Neuron (in vitro differentiated cells): ENCODE measurements around the gene UBL7.
A peak's percentile ranks its signal among the peaks of the same experiment; 100 is the strongest.

Source experiments
- H2AFZ ChIP-seq: one replicate; pipeline ENCODE4 v1.6.1; 2013; ENCODE audit warnings: low read depth, mild to moderate bottlenecking, inconsistent platforms, low read length, moderate library complexity
- H3K27me3 ChIP-seq: one replicate; pipeline ENCODE4 v1.6.1; 2013; ENCODE audit warnings: low read length; ENCODE audit not compliant: insufficient read depth
- H3K36me3 ChIP-seq: one replicate; pipeline ENCODE4 v1.6.1; 2013; ENCODE audit warnings: low read length; ENCODE audit not compliant: insufficient read depth
- H3K4me1 ChIP-seq: one replicate; pipeline ENCODE4 v1.6.1; 2013; ENCODE audit warnings: low read length; ENCODE audit not compliant: insufficient read depth
- H3K4me3 ChIP-seq: 2 replicates; pipeline ENCODE4 v1.5.1; 2013; ENCODE audit warnings: mild to moderate bottlenecking, low read length, moderate library complexity
- H3K9me3 ChIP-seq: one replicate; pipeline ENCODE4 v1.6.1; 2013; ENCODE audit warnings: low read length

UBL7 gene, protein sequence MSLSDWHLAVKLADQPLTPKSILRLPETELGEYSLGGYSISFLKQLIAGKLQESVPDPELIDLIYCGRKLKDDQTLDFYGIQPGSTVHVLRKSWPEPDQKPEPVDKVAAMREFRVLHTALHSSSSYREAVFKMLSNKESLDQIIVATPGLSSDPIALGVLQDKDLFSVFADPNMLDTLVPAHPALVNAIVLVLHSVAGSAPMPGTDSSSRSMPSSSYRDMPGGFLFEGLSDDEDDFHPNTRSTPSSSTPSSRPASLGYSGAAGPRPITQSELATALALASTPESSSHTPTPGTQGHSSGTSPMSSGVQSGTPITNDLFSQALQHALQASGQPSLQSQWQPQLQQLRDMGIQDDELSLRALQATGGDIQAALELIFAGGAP

DNA sequence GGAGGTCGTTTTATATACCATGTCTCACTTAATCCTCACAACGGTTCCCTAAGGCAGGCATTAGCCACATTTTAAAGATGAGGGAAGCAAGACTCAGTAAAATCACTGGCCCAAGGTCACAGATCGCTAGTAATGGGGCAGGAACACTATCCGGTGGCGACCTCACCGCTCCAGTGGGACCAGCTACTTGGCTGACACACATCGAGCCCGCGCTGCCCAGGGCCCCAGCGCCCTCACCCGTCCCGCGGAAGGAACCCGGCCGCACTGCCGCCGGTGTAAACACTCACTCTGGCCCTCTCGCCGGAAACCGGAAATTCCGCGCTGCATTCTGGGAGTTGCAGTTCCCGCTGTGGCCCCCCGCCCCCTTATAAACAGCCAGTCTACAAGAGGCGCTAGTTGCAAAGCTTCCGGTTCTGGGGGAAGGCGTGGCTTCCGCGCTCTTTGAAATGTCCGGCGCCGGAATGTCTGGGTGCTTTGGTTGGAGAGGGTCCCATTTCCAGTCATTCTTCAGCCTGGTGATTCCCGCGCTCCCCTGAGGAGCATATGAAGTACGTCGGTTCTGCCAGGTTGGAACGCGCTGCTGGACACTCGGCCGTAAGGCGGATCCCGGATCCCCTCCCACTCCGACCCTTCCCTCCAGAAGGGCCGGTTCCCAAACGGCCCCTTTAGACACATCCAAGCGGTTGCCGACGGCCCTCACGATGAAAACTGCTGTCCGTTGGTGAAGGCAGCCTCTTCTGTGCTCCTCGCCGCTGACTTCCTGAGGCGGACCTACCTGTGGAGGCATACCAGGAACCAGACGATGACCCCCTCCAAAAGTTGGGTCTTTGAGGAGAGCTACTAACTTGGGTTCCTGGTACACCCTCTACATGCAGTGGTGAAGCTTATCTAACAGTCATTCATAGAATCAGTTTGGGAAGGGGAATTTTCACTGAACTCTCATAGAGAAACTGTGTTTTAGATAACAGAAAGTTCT, at the start of gene UBL7:
TSS of gene UBL7 (minus strand) at position 290 of the 976 bp plus-strand sequence. CDS start 2,293 bp downstream, outside the sequence.
- peaks cover 16% of the 10 kb centered on the region for H3K4me1 ChIP-seq

DNA sequence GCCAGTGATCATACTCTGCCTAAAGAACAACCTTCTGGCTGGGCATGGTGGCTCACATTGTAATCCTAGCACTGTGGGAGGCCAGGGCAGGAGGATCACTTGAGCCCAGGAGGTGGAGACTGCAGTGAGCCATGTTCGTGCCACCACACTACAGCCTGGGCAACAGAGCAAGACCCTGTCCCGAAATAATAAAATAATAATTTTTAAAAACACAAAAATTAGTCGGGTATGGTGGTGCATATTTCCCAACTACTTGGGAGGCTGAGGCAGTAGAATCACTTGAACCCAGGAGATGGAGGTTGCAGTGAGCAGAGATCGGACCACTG, 45.5 kb upstream of the UBL7 start:
- H2AFZ ChIP-seq: no peak overlapping the region
- peaks cover 2% of the 10 kb centered on the region for H3K36me3 ChIP-seq
- H3K9me3 ChIP-seq: no peaks in the 10 kb centered on the region
- no peaks in the 10 kb centered on the region for H3K4me1 ChIP-seq
- no peak overlapping the region for H3K4me3 ChIP-seq
- H3K27me3 ChIP-seq: no peaks in the 10 kb centered on the region

More for the DNA sequence above, at the start of gene UBL7:
- H3K36me3 ChIP-seq: peaks cover 9% of the 10 kb centered on the region
- peaks cover 5% of the 10 kb centered on the region for H3K9me3 ChIP-seq
- H3K4me3 ChIP-seq: peak within 1 kb of the TSS; percentile 94
- no peaks in the 10 kb centered on the region for H3K27me3 ChIP-seq
- peak within 1 kb of the TSS; percentile 96 for H2AFZ ChIP-seq

DNA sequence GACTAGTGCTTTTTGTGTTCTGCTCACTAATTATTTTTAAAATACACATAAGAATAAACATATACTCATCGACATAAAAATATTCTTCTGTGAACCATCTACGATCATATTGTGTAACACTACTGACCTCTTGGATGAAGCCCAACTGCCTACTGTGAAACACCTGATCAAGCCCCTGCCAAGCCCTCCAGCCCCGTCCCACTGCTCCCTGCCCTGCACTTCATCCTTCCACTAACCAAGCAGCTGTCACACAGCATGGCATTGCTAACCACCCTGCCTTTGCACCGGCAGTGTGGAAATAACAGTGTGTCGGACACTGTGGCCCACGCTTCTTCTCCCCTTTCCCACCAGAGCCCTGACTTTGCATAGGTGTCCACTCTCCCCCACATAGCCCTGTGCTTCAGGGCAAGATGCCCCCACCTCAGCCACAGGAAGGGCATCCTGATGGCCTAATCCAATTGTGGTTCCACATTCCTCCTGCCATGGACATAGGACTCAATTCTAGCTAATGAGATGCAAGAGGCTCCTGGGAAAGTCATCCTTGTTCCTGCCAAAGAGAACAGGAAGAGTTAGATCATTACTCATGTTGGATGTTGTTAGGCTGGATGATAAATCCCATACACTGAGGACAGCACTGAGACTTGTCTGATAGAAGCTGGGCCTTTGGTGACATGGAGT, 45.0 kb upstream of the UBL7 start:
- H2AFZ ChIP-seq: no peak overlapping the region
- H3K9me3 ChIP-seq: no peaks in the 10 kb centered on the region
- no peak overlapping the region for H3K4me3 ChIP-seq
- H3K36me3 ChIP-seq: peaks cover 2% of the 10 kb centered on the region
- no peaks in the 10 kb centered on the region for H3K27me3 ChIP-seq
- H3K4me1 ChIP-seq: no peaks in the 10 kb centered on the region

DNA sequence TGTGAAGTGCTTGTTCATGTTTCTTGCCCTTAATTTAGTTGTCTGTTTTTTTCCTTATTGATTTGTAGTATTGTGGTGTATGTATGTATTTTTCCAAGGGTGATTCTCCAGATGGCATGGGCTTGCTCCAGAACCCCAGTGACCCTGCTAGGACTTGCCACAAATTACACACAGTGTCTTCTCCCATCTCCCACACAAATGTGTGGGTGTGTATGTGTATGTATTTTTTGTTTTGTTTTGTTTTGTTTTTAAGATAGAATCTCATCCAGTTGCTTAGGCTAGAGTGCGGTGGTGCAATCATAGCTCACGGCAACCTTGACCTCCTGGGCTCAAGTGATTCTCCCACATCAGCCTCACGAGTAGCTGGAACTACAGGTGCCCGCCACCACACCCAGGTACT, 43.9 kb upstream of the UBL7 start:
- Histone ChIP-seq H3K9me3 (no peaks in the 10 kb centered on the region), H3K4me3 (no peak overlapping the region), H2AFZ (no peak overlapping the region), H3K4me1 (no peaks in the 10 kb centered on the region), H3K36me3 (peaks cover 2% of the 10 kb centered on the region), H3K27me3 (no peaks in the 10 kb centered on the region)

DNA sequence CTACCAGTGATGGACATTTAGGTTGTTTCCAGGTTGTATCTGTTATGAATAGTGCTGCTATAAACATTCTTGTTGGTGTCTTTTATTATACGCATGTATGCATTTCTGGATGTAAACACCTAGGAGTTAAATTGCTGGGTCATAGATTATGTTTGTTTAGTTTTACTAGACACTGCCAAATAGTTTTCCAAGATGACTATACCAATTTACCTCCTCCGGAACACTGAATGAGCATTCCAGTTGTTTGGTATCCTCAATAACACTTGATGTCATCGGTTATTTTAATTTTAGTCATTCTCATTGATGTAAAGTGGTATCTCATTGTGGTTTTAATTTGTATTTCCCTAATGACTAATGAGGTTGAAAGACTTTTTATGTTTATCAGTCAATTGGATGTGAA, 43.5 kb upstream of the UBL7 start:
- Histone ChIP-seq H2AFZ (no peak overlapping the region), H3K4me1 (no peaks in the 10 kb centered on the region), H3K27me3 (no peaks in the 10 kb centered on the region), H3K36me3 (peaks cover 2% of the 10 kb centered on the region), H3K4me3 (no peak overlapping the region), H3K9me3 (no peaks in the 10 kb centered on the region)

DNA sequence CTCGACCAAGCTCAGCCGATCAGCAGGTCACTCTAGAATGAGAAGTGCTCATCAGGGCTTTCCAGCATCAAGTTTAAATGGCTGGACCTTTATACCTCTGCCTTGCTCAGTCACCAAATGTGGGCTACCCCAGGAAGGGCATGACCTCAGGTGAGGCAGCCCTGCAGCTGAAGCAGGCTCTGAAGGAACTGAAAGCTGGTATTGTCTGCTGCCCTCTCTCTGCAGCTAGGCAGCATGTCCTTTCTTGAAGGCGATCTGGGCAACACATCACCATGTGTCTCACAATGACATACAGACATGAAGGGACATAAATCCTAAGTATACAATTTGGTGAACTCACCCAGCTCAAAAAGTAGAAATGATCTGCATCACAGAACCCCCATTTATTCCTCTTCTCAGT, 41.3 kb upstream of the UBL7 start:
- H3K9me3 ChIP-seq: no peaks in the 10 kb centered on the region
- no peaks in the 10 kb centered on the region for H3K27me3 ChIP-seq
- peaks cover 2% of the 10 kb centered on the region for H3K36me3 ChIP-seq
- H3K4me3 ChIP-seq: no peak overlapping the region
- H2AFZ ChIP-seq: no peak overlapping the region
- no peaks in the 10 kb centered on the region for H3K4me1 ChIP-seq

DNA sequence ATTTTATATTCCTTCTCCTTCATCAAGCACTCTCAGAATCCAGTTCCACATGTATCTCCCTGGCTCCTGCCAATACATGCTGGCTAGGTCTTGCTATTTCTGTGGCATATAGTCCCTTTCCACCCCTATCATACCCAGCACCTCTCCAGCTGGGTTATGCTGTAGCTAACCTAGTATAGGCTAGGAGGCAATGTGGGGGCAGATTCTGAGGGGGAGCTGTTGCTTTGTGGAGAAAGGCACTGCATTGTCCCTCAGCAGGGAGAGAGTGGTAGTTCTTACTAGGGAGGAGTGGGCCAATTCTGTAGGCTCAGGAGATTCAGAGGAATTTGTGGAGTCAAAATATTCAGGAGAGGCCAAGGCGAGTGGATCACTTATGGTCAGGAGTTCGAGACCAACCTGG, 39.4 kb upstream of the UBL7 start:
- Histone ChIP-seq H2AFZ (no peak overlapping the region), H3K36me3 (peaks cover 2% of the 10 kb centered on the region), H3K4me1 (no peaks in the 10 kb centered on the region), H3K9me3 (no peaks in the 10 kb centered on the region), H3K4me3 (no peak overlapping the region), H3K27me3 (no peaks in the 10 kb centered on the region)

DNA sequence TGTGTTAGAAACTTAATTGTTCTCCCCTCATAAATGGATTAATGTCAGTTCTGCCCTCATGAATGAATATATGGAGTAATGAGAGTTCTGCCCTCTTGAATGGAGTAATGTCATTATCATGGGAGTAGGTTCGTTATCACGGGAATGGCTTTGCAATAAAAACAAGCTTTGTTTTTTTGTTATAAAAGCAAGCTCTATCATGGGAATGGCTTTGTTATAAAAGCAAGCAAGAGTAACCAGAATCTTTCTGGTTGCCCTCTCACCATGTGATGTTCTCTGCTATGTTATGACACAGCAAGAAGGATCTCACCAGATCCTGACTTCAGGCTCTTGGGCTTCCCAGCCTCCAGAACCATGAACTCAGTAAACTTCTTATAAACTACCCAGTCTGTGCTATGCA, 38.4 kb upstream of the UBL7 start:
- Histone ChIP-seq H3K9me3 (no peaks in the 10 kb centered on the region), H3K4me1 (no peaks in the 10 kb centered on the region), H3K27me3 (no peaks in the 10 kb centered on the region), H2AFZ (no peak overlapping the region), H3K4me3 (no peak overlapping the region), H3K36me3 (no peaks in the 10 kb centered on the region)

DNA sequence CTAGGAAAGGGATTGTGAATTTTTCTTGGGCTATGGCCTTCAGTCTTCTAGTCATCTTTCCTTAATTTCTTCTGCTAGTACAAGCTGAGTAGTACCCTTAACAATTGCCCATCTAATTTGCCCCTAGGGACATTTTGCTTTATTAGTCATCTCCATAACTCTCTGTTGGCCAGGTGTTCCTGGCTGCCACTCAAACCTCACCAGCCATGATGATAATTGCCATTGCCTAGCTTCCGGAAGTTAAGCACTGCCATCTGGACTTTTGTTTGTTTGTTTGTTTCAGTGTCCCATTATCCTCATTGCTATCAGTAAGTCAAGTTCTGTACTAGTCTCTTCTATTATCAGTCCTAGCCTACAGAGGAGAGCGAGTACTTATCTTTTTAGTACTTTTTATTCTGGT, 36.6 kb upstream of the UBL7 start:
- no peaks in the 10 kb centered on the region for H3K27me3 ChIP-seq
- no peak overlapping the region for H2AFZ ChIP-seq
- no peaks in the 10 kb centered on the region for H3K4me1 ChIP-seq
- H3K9me3 ChIP-seq: no peaks in the 10 kb centered on the region
- H3K4me3 ChIP-seq: no peak overlapping the region
- H3K36me3 ChIP-seq: no peaks in the 10 kb centered on the region

DNA sequence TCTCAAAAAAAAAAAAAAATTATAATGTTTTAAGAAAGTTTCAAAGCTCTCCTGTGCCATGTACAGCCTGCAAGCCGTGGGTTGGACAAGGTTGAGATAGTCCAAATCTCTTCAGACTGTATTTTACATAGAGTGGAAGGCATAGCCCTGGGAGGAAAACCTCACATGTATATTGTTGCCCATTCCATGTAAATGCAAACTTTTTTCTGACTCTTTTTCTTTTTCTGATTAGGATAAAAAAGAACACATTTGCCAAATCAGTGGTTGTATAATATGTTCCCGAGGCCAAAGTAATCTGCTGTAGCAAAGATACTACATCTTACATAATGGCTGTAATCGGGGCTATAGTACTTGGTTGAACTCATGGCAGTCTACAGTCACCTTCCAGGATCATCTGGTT, 35.7 kb upstream of the UBL7 start:
- Histone ChIP-seq H3K4me1 (no peaks in the 10 kb centered on the region), H2AFZ (no peak overlapping the region), H3K4me3 (no peak overlapping the region), H3K9me3 (no peaks in the 10 kb centered on the region), H3K27me3 (no peaks in the 10 kb centered on the region), H3K36me3 (no peaks in the 10 kb centered on the region)

DNA sequence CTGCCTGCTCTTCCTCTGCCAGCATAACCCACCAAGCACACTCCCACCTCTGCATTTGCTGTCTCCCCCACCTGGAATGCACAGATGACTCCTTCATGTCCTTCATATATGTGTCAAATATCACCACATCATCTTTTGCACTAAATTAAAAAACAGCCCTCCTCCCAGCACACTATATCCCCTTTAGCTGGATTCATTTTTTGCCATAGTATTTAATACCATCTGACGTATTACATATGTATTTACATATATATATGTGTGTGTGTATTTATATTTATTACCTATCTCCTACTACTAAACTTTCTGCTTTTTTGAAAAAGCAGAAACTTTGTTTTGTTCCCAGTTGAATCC, 29.4 kb upstream of the UBL7 start:
- Histone ChIP-seq H2AFZ (no peak overlapping the region), H3K27me3 (no peaks in the 10 kb centered on the region), H3K4me3 (no peak overlapping the region)

DNA sequence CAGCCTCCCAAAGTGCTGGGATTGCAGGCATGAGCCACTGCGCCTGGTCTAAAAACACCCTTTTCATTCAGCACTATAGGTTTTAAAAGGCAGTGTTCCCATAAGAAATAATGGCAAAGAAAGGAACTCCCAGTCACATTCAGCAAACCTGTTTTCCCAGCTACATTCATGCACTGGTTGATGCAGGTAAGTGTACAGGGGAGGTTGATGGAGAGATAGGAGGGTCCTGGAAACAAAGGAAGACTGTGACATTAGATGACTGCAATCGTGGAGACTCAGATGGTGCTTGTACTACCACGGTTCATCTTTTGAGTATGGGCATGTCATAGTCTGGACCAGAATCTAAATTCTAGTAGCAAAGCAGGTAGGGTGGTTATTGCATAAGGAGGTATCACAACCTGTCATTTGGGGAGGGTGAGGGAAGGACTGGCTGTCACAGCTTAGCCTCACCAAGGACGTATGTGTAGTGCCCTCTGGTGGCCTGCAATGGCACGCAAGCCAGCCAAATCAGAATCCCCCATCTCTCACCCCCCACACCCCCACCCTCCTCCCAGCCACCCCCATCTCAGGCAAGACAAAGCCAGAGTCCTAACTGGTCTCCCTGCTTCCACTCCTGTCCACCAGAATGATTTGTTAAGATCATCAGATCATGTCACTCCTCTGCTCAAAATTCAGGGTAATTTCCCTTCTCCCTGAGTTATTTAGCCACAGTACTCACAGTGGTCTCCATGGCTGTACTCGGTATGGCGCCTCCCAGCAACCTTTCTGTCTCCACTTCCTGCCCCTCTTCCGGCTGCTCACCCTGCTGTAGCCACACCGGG, 28.8 kb upstream of the UBL7 start:
- no peaks in the 10 kb centered on the region for H3K27me3 ChIP-seq
- H3K36me3 ChIP-seq: no peaks in the 10 kb centered on the region
- no peak overlapping the region for H3K4me3 ChIP-seq
- H3K4me1 ChIP-seq: no peaks in the 10 kb centered on the region
- H3K9me3 ChIP-seq: no peaks in the 10 kb centered on the region
- no peak overlapping the region for H2AFZ ChIP-seq

More for the DNA sequence above, 29.4 kb upstream of the UBL7 start:
- no peaks in the 10 kb centered on the region for H3K9me3 ChIP-seq
- no peaks in the 10 kb centered on the region for H3K36me3 ChIP-seq
- no peaks in the 10 kb centered on the region for H3K4me1 ChIP-seq
